ENCODE measurements around the gene PDCD2.

Gene PDCD2

DNA sequence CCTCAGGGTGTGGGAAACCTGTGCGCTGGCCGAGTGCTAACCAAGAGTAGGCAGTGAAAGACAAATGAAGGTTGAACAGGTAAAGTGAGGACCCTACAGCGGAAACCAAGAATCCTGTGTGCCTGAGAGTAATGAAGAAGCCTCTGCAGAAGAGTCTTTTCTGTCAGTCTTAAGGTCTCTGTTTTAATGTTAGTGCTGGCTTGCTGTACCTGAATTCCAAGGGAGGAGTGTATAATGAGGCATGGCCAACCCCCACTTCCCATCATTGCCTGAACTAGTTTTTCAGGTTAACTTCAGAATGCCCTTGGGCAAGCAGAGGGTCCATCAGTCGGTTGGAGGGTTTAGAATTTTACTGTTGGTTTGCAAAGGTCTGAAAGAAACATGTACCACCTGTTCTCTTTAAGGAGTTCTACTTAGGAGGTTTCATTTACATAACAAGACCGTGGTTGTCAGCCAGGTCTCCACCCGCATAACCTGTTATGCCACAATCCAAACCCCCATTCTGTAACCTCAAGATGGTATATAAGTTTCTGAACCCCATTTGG lies 589 bp upstream of the PDCD2 start:
- TF ChIP-seq, protein P1, sequence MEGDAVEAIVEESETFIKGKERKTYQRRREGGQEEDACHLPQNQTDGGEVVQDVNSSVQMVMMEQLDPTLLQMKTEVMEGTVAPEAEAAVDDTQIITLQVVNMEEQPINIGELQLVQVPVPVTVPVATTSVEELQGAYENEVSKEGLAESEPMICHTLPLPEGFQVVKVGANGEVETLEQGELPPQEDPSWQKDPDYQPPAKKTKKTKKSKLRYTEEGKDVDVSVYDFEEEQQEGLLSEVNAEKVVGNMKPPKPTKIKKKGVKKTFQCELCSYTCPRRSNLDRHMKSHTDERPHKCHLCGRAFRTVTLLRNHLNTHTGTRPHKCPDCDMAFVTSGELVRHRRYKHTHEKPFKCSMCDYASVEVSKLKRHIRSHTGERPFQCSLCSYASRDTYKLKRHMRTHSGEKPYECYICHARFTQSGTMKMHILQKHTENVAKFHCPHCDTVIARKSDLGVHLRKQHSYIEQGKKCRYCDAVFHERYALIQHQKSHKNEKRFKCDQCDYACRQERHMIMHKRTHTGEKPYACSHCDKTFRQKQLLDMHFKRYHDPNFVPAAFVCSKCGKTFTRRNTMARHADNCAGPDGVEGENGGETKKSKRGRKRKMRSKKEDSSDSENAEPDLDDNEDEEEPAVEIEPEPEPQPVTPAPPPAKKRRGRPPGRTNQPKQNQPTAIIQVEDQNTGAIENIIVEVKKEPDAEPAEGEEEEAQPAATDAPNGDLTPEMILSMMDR (IDR thresholded peaks at IDR 0.05; ENCODE audit: low read depth, low read length), result no peak

DNA sequence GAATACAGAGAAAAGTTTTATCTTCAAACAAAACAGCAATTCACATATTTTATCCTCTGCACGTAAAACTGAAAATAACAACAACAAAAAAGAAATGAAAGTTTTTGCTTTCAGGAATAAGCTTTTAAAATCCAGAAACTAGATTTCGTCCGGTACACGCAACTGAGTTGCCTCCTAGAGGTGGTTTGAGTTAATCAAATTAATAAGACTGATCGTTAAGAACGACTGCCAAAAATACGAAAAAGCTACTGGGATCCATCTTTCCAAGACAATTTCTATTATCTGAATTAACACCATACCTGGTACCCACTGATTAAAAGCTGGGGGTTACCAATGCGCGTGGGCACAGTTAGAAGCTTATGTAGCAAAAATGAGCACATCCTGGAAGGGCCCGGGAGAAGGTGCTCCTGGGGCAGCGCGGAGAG lies 669 bp downstream of the PDCD2 start:
- no peak for DNase-seq (ENCODE audit: extremely low read depth, low read depth)

More for the DNA sequence above, 589 bp upstream of the PDCD2 start:
- no peak for DNase-seq (ENCODE audit: extremely low read depth, low read depth)

DNA sequence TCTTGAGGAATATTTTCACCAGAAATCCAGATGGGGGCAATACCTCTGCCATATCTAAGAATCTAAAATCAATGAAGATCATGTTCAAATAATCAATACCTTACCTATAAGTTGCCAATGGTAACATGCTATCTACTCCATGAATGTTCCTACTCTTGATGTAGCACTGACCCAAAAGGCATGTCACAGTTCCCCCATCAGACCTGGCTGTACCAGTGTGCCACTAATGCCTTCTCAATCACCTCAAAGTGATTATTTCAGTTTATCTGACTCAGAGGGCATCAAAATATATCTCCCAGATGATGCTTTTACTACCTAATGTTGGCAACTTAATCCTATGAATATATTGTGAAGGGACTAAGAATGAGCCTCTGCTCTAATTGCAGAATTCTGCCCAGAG lies 5.5 kb downstream of the PDCD2 start:
- TF ChIP-seq, protein P1 (IDR thresholded peaks at IDR 0.05; ENCODE audit: low read depth, low read length), result no peak
- no peak for DNase-seq (ENCODE audit: extremely low read depth, low read depth)

More for the DNA sequence above, 669 bp downstream of the PDCD2 start:
- TF ChIP-seq, protein P1 (IDR thresholded peaks at IDR 0.05; ENCODE audit: low read depth, low read length), result no peak

DNA sequence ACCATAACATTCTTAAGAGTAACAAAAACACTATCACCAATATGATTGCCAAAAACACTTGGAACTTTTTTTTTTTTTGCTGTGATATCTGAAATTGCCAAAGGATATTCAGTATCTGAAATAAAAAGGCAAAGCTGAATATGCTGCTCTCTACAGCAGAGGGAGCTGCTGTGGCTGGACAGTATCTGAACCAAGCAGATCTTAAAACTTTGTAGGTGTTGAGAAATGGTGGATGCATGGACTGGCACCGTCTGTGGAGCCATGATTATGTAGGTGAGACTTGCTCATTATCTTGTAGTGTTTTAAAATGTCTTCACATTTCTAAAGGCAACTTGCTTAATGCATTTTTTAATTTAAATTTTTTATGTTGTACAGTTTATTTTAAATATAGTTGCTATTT lies 9.2 kb downstream of the PDCD2 start:
- TF ChIP-seq, protein P1 (IDR thresholded peaks at IDR 0.05; ENCODE audit: low read depth, low read length), result no peak; the same call in 1 of the 2 replicates

DNA sequence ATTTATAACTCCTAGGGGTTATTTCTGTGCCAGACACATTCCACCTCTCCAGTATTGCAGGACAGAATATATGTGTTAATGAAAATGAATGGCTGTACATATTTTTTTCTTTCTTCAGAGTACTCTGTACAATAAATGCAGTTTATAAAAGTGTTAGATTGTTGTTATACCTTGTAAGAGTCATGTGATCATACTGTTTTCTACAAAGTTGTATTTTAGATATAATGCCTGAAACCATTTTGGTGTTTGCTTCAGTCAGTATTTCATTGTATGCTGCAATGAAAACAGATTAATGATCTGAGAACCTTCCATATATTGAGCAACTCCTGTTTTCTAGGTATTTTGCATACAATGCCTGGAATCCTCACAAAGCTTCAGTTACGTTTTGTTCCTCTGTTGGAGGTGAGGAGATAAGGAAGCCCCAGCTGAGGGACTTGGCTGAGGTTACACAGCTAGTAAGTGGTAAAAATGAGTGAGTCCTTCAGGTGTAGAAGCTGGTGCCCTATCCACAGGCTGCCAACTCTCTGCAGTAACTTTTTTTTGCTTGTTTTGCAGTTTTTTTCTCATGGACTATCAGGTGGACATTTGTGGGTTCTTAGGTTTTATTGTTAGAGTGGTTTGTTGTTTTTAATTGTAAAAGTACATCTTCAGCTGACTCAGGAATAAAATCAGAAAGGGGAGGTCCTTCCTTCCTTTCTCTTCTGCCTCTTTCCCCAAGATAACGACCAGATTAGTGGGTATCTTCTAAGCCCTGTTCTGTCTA lies 11.6 kb downstream of the PDCD2 start:
- TF ChIP-seq, protein P1 (IDR thresholded peaks at IDR 0.05; ENCODE audit: low read depth, low read length), result no peak
- no peak for DNase-seq (ENCODE audit: extremely low read depth, low read depth)

More for the DNA sequence above, 9.2 kb downstream of the PDCD2 start:
- DNase-seq (ENCODE audit: extremely low read depth, low read depth), result no peak

DNA sequence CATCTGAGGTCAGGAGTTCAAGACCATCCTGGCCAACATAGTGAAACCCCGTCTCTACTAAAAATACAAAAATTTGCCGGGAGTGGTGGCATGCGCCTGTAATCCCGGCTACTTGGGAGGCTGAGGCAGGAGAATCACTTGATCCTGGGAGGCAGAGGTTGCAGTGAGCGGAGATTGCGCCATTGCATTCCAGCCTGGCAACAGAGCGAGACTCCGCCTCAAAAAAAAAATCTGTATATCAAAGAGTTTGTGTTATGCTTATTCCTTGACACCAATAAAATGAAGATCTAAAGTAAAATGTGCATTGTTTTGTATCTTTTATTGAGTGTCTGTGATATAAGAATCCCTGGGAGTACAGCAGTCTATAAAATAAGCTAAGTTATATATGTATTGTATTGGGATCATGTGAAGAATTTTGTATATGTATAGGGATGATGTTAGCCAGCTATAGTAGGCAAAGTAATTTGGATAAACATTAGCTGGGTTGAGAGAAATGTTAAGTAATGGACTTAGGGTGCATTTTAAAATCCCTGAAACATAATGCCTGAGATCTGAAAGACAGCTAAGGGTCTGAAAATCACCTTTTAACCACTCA lies 19.4 kb downstream of the PDCD2 start:
- DNase-seq (ENCODE audit: extremely low read depth, low read depth), result no peak
- TF ChIP-seq, protein P1 (IDR thresholded peaks at IDR 0.05; ENCODE audit: low read depth, low read length), result no peak

DNA sequence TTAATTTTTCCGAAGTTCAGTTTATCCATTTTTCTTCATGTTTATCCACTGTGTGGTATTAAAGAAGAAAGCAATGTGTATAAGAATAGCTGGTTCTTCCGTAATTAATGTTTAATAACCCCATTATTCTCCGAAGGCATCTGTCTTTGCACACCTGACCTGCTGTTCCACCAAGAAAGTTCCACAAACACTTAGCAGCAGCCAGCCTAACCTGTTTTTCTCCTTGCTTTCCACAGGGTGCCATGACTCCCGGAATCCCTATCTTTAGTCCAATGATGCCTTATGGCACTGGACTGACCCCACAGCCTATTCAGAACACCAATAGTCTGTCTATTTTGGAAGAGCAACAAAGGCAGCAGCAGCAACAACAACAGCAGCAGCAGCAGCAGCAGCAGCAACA lies 22.9 kb downstream of the PDCD2 start:
- no peak for DNase-seq (ENCODE audit: extremely low read depth, low read depth)
- TF ChIP-seq, protein P1 (IDR thresholded peaks at IDR 0.05; ENCODE audit: low read depth, low read length), result no peak
